PFSK-1 (cell line): ENCODE data around the gene PATL1.

Experiments
- FOXP2 ChIP-seq: optimal IDR thresholded peaks from 2 replicates; pipeline ENCODE3; 2011; ENCODE audit warnings: borderline replicate concordance, control low read depth, inconsistent platforms; ENCODE audit not compliant: insufficient read depth; ENCODE audit errors: extremely low read length, extremely low read depth
- POLR2AphosphoS5 ChIP-seq: IDR thresholded peaks from 2 replicates; pipeline ENCODE4 v1.6.1; 2012; ENCODE audit warnings: low read depth, mild to moderate bottlenecking, control low read depth, low read length, moderate library complexity
- REST ChIP-seq, 2 experiments: IDR thresholded peaks; 2 replicates each; pipeline versions ENCODE4 v1.6.1 to v1.8.0; 2011 to 2012; ENCODE audit warnings: low read depth in 2 of 2, low read length in 2 of 2, control low read depth in 1 of 2, inconsistent platforms in 1 of 2, mild to moderate bottlenecking in 1 of 2, moderate library complexity in 1 of 2; ENCODE audit not compliant: insufficient read depth in 1 of 2
- SIN3A ChIP-seq: IDR thresholded peaks from 2 replicates; pipeline ENCODE4 v1.6.1; 2012; ENCODE audit warnings: mild to moderate bottlenecking, low read length, moderate library complexity, borderline replicate concordance; ENCODE audit not compliant: insufficient read depth
- TAF1 ChIP-seq: IDR thresholded peaks from 2 replicates; pipeline ENCODE4 v1.6.1; 2012; ENCODE audit warnings: low read length, control low read depth, borderline replicate concordance; ENCODE audit not compliant: insufficient read depth

The PATL1 gene

GRCh38 chr11:59671471-59671870 is 2.6 kb upstream of the PATL1 start:
- TF ChIP-seq TAF1 (no peak), SIN3A (no peak), REST (IDR thresholded peaks at IDR 0.05; ENCODE audit: insufficient read depth in 1 of 2, low read depth in 2 of 2, low read length in 2 of 2) (no peak), FOXP2 (no peak), POLR2AphosphoS5 (no peak)

- no peak for TF ChIP-seq SIN3A
- TF ChIP-seq REST (IDR thresholded peaks at IDR 0.05; ENCODE audit: insufficient read depth in 1 of 2, low read depth in 2 of 2, low read length in 2 of 2), result no peak
- no peak for TF ChIP-seq FOXP2
- no peak for TF ChIP-seq TAF1
- no peak for TF ChIP-seq POLR2AphosphoS5
These were observed 773 bp upstream of the PATL1 start for GRCh38 chr11:59669611-59670009.

GRCh38 chr11:59668188-59668949 is 468 bp downstream of the PATL1 start:
- TF ChIP-seq REST (IDR thresholded peaks at IDR 0.05; ENCODE audit: insufficient read depth in 1 of 2, low read depth in 2 of 2, low read length in 2 of 2), result no peak
- TF ChIP-seq SIN3A, result no peak; the same call in 1 of the 2 replicates
- TF ChIP-seq TAF1, result no peak
- TF ChIP-seq POLR2AphosphoS5, result no peak
- TF ChIP-seq FOXP2, result no peak

- TF ChIP-seq POLR2AphosphoS5, result no peak
- no peak for TF ChIP-seq SIN3A
- no peak for TF ChIP-seq REST (IDR thresholded peaks at IDR 0.05; ENCODE audit: insufficient read depth in 1 of 2, low read depth in 2 of 2, low read length in 2 of 2)
- TF ChIP-seq TAF1, result no peak
- TF ChIP-seq FOXP2, result no peak
These were observed 1.0 kb downstream of the PATL1 start for GRCh38 chr11:59667812-59668187.
